H1 (cell line): ENCODE data around the gene ALK. TPM values are rescaled to one million over a fixed set of nuclear protein-coding genes. Genes with fewer than 3 reads are reported as not detected.

Experiments
- CTCF ChIA-PET: fragments of 300-600 bp; sonication (Branson Sonifier 250); formaldehyde crosslinking; loops from one replicate; lab custom pipeline; 2021; ENCODE audit not compliant: partially characterized antibody; lab: Charles Lee
- POLR2A ChIA-PET: fragments of 300-600 bp; sonication (Branson Sonifier 250); formaldehyde crosslinking; loops from one replicate; lab custom pipeline; 2021; ENCODE audit warnings: inconsistent platforms; ENCODE audit not compliant: partially characterized antibody; lab: Charles Lee
- DNase-seq, 2 experiments: peaks; one replicate each; pipeline versions ENCODE4 v3.0.0 to v3.0.0-alpha.2; 2010 to 2022; ENCODE audit warnings: low spot score in 2 of 2, low read depth in 1 of 2, mixed read lengths in 1 of 2
- FAIRE-seq: peaks from 2 replicates; lab custom pipeline; 2011; peaks lifted over from hg19 to GRCh38; lab: Jason Lieb, UNC
- H2AFZ ChIP-seq: 2 replicates; pipeline ENCODE4 v1.8.1; 2012; ENCODE audit warnings: low read length, inconsistent platforms
- H2AK5ac ChIP-seq: 2 replicates; pipeline ENCODE4 v1.6.1; 2013; ENCODE audit warnings: low read depth, low read length
- H2BK120ac ChIP-seq: replicated peaks from 2 replicates; pipeline ENCODE3; 2013; ENCODE audit warnings: low read depth, low read length, inconsistent platforms
- H2BK12ac ChIP-seq: 2 replicates; pipeline ENCODE4 v1.6.1; 2013; ENCODE audit warnings: low read depth, low read length
- H2BK15ac ChIP-seq: 2 replicates; pipeline ENCODE4 v1.6.1; 2013; ENCODE audit warnings: low read length
- H2BK20ac ChIP-seq: 2 replicates; pipeline ENCODE4 v1.6.1; 2013; ENCODE audit warnings: low read length
- H2BK5ac ChIP-seq: 2 replicates; pipeline ENCODE4 v1.6.1; 2013; ENCODE audit warnings: low read depth, low read length
- H3K14ac ChIP-seq: 2 replicates; pipeline ENCODE4 v1.6.1; 2013; ENCODE audit warnings: inconsistent platforms; ENCODE audit not compliant: insufficient read length
- H3K18ac ChIP-seq: 2 replicates; pipeline ENCODE4 v1.6.1; 2013; ENCODE audit warnings: low read length; ENCODE audit errors: extremely low read depth
- H3K23ac ChIP-seq: 2 replicates; pipeline ENCODE4 v1.6.1; 2013; ENCODE audit warnings: inconsistent platforms; ENCODE audit not compliant: insufficient read length
- H3K23me2 ChIP-seq: 2 replicates; pipeline ENCODE4 v1.6.1; 2013; ENCODE audit warnings: low read depth, low read length
- H3K27ac ChIP-seq: 2 replicates; pipeline ENCODE4 v1.6.1; 2011; ENCODE audit warnings: low read depth, low read length, inconsistent platforms
- H3K27me3 ChIP-seq, 4 experiments: replicated peaks in 1 of 4; 1 replicate in 1 of 4; 2 replicates in 3 of 4; pipeline versions ENCODE4 v1.6.1 to v1.8.1; 2011 to 2013; ENCODE audit warnings: low read length in 3 of 4, mild to moderate bottlenecking in 3 of 4, inconsistent platforms in 2 of 4, mixed read lengths in 2 of 4, moderate library complexity in 1 of 4; ENCODE audit not compliant: control insufficient read depth in 3 of 4, insufficient read depth in 3 of 4; ENCODE audit errors: extremely low read depth in 1 of 4
- H3K36me3 ChIP-seq, 4 experiments: 2 replicates each; pipeline versions ENCODE4 v1.6.1 to v1.8.1; 2011 to 2013; ENCODE audit warnings: mild to moderate bottlenecking in 4 of 4, low read length in 3 of 4, moderate library complexity in 2 of 4, control low read depth in 1 of 4, inconsistent platforms in 1 of 4; ENCODE audit not compliant: insufficient read depth in 4 of 4, control insufficient read depth in 2 of 4
- H3K4ac ChIP-seq: replicated peaks from 2 replicates; pipeline ENCODE3; 2013; ENCODE audit warnings: low read length, low read depth, mixed read lengths, inconsistent platforms; ENCODE audit not compliant: insufficient read length
- H3K4me1 ChIP-seq, 4 experiments: replicated peaks in 1 of 4; 1 replicate in 1 of 4; 2 replicates in 3 of 4; pipeline versions ENCODE4 v1.6.1 to v1.8.1; 2011 to 2013; ENCODE audit warnings: low read length in 3 of 4, inconsistent platforms in 2 of 4, mixed read lengths in 1 of 4; ENCODE audit not compliant: insufficient read depth in 4 of 4, control insufficient read depth in 3 of 4
- H3K4me2 ChIP-seq, 2 experiments: 2 replicates each; pipeline versions ENCODE4 v1.6.1 to v1.8.1; 2011 to 2013; ENCODE audit warnings: low read depth in 2 of 2, low read length in 2 of 2, control low read depth in 1 of 2, inconsistent platforms in 1 of 2, mild to moderate bottlenecking in 1 of 2; ENCODE audit not compliant: insufficient read depth in 1 of 2
- H3K4me3 ChIP-seq, 4 experiments: fragments of 200-600, 300-600 bp in 1 of 4; sonication (generic), shearing (Covaris generic), sonication (Bioruptor Twin) in 1 of 4; 2 replicates each; pipeline versions ENCODE4 v1.5.1 to v1.8.1; 2011 to 2016; ENCODE audit warnings: low read length in 4 of 4, low read depth in 3 of 4, control low read depth in 2 of 4, inconsistent platforms in 2 of 4, mild to moderate bottlenecking in 2 of 4, mixed read lengths in 1 of 4, moderate library complexity in 1 of 4; ENCODE audit not compliant: insufficient read depth in 2 of 4; ENCODE audit errors: extremely low read depth in 1 of 4
- H3K56ac ChIP-seq: replicated peaks from 2 replicates; pipeline ENCODE3; 2013; ENCODE audit warnings: low read depth, mild to moderate bottlenecking, mixed read lengths, low read length, inconsistent platforms; ENCODE audit not compliant: insufficient read length
- H3K79me1 ChIP-seq: 2 replicates; pipeline ENCODE4 v1.6.1; 2013; ENCODE audit warnings: low read depth, low read length, control low read depth
- H3K79me2 ChIP-seq, 2 experiments: 2 replicates each; pipeline versions ENCODE4 v1.6.1 to v1.8.1; 2012 to 2013; ENCODE audit warnings: low read length in 2 of 2, mild to moderate bottlenecking in 2 of 2, inconsistent platforms in 1 of 2; ENCODE audit not compliant: insufficient read depth in 2 of 2, control insufficient read depth in 1 of 2
- H3K9ac ChIP-seq, 4 experiments: replicated peaks in 1 of 4; 1 replicate in 1 of 4; 2 replicates in 3 of 4; pipeline versions ENCODE4 v1.6.1 to v1.8.1; 2011 to 2013; ENCODE audit warnings: low read depth in 3 of 4, low read length in 3 of 4, control low read depth in 2 of 4, mild to moderate bottlenecking in 2 of 4, moderate library complexity in 2 of 4, inconsistent platforms in 1 of 4; ENCODE audit errors: extremely low read depth in 1 of 4
- H3K9me3 ChIP-seq, 2 experiments: 2 replicates each; pipeline versions ENCODE4 v1.6.1 to v1.8.1; 2012 to 2013; ENCODE audit warnings: mild to moderate bottlenecking in 2 of 2, moderate library complexity in 2 of 2, control low read depth in 1 of 2, inconsistent platforms in 1 of 2, low read depth in 1 of 2, low read length in 1 of 2, mixed read lengths in 1 of 2; ENCODE audit not compliant: insufficient read depth in 2 of 2
- H4K20me1 ChIP-seq, 2 experiments: replicated peaks in 1 of 2; 2 replicates each; pipeline versions ENCODE3 to v1.8.1; 2011 to 2013; ENCODE audit warnings: inconsistent platforms in 2 of 2, low read length in 2 of 2, mild to moderate bottlenecking in 1 of 2; ENCODE audit not compliant: insufficient read depth in 2 of 2, control insufficient read depth in 1 of 2
- H4K5ac ChIP-seq: 2 replicates; pipeline ENCODE4 v1.6.1; 2013; ENCODE audit warnings: low read length, low read depth, mixed read lengths, inconsistent platforms; ENCODE audit not compliant: insufficient read length
- H4K8ac ChIP-seq: 2 replicates; pipeline ENCODE4 v1.8.0; 2013; ENCODE audit warnings: mild to moderate bottlenecking, moderate library complexity, low read length, inconsistent platforms; ENCODE audit not compliant: insufficient read depth; ENCODE audit errors: extremely low read depth
- H4K91ac ChIP-seq: replicated peaks from 2 replicates; pipeline ENCODE3; 2013; ENCODE audit warnings: low read length, mixed read lengths, inconsistent platforms; ENCODE audit not compliant: insufficient read length
- TAF7 ChIP-seq: optimal IDR thresholded peaks from 2 replicates; pipeline ENCODE3; 2011; ENCODE audit warnings: low read depth, mild to moderate bottlenecking, inconsistent platforms, low read length, moderate library complexity, borderline replicate concordance
- WGBS, 2 experiments: shearing (Covaris generic) in 1 of 2; methylation state at CpG; one replicate each; pipeline versions ENCODE4 v1.1.6 to v1.1.7; 2013 to 2015; ENCODE audit warnings: low lambda C conversion rate in 2 of 2, mixed read lengths in 2 of 2, inconsistent platforms in 1 of 2, low coverage in 1 of 2, missing lambda C conversion rate in 1 of 2; ENCODE audit not compliant: insufficient replicate concordance in 2 of 2, insufficient coverage in 1 of 2, insufficient read length in 1 of 2; ENCODE audit errors: extremely low coverage in 1 of 2, missing lambda C conversion rate in 1 of 2; 5-methylcytosine and 5-hydroxymethylcytosine counted together
- polyA plus RNA-seq, 7 experiments: library from polyadenylated mRNA; depleted of rRNA in 3 of 7; stranded (reverse) in 5 of 7; unstranded in 2 of 7; fragments of >200 nt in 5 of 7; fragments of 200-250 nt in 2 of 7; gene quantifications; 1 replicate in 5 of 7; 2 replicates in 1 of 7; 4 replicates in 1 of 7; pipeline versions ENCODE4 v1.2.1 to v1.2.3, GENCODE V29; 2011 to 2013; ENCODE audit warnings: missing spikeins in 2 of 7, mixed read lengths in 2 of 7
- total RNA-seq: library from RNA; stranded (reverse); fragmentation: NEBNext Ultra II Directional; extraction: Animal tissue kit (Norgen Biotek cat#: 25700); gene quantifications from 2 replicates; pipeline ENCODE4 v1.2.1, GENCODE V29; 2021
- TF ChIP-seq, protein P1 (sequence below): IDR thresholded peaks from 2 replicates; pipeline ENCODE4 v1.6.1; 2012; ENCODE audit warnings: low read length, inconsistent platforms

Gene ALK
- total and polyA plus RNA-seq, 2 of the 8 experiments (the other 6 are each of a cell fraction or from before 2014, with no cell fraction given) = 0.02 to 0.09 TPM

DNA sequence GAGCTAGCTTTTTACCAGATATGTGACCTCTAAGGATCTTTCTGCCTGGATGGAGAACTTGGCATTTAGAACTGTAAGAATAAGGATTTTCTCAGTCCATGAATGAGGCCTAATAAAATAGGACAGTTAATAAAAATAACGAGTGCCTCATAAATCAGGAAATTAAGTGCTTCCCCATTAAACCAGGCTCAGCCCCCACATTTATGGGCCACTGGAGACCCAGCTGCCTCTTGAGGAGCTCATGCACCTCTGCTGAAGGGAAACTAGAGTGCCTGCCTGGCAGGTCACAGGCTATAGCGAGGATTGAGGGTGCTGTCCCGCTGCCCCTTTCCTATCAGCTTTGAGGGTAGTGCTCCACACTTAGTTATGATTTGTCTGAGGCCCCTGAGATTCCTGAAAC lies 158.0 kb downstream of the ALK start:
- no peaks in the 10 kb centered on the region for H3K36me3 ChIP-seq
- ChIA-PET POLR2A (no interaction called here), CTCF (interaction anchor here (0.7 kb wide), 1 partner anchor 88 kb away, joined by 3 read pairs; no protein-coding TSS in a partner anchor)
- H2AFZ ChIP-seq = no peak overlapping the region
- H3K4ac ChIP-seq = no peak overlapping the region
- H3K4me2 ChIP-seq = no peak overlapping the region
- H4K20me1 ChIP-seq = no peaks in the 10 kb centered on the region
- no peak overlapping the region for H3K56ac ChIP-seq
- H3K9ac ChIP-seq = no peak overlapping the region
- no peak overlapping the region for H4K5ac ChIP-seq
- H3K27ac ChIP-seq = no peak overlapping the region
- no peak overlapping the region for H2BK12ac ChIP-seq
- no peak for FAIRE-seq
- WGBS, 2 experiments = 28% methylated on average over 3 of the region's 3 CpGs; no CpG with 5 or more reads in 1 of the 2 experiments
- H3K14ac ChIP-seq = no peak overlapping the region
- peaks cover 0 to 2% (median 0%) of the 10 kb centered on the region in 4 experiments; a peak in 3 of 7 replicates for H3K27me3 ChIP-seq
- no peak overlapping the region for H4K91ac ChIP-seq
- no peak overlapping the region for H2BK15ac ChIP-seq
- H2AK5ac ChIP-seq = no peak overlapping the region
- no peak overlapping the region for H3K4me3 ChIP-seq
- no peak overlapping the region for H3K18ac ChIP-seq
- H4K8ac ChIP-seq = no peak overlapping the region
- no peaks in the 10 kb centered on the region for H3K23me2 ChIP-seq
- H3K79me2 ChIP-seq = no peaks in the 10 kb centered on the region
- H2BK20ac ChIP-seq = no peak overlapping the region
- no peak overlapping the region for H2BK5ac ChIP-seq
- H2BK120ac ChIP-seq = no peak overlapping the region
- H3K9me3 ChIP-seq = no peaks in the 10 kb centered on the region
- DNase-seq = no peak
- H3K79me1 ChIP-seq = no peaks in the 10 kb centered on the region
- H3K4me1 ChIP-seq = no peaks in the 10 kb centered on the region
- H3K23ac ChIP-seq = no peak overlapping the region
- TF ChIP-seq, protein P1, sequence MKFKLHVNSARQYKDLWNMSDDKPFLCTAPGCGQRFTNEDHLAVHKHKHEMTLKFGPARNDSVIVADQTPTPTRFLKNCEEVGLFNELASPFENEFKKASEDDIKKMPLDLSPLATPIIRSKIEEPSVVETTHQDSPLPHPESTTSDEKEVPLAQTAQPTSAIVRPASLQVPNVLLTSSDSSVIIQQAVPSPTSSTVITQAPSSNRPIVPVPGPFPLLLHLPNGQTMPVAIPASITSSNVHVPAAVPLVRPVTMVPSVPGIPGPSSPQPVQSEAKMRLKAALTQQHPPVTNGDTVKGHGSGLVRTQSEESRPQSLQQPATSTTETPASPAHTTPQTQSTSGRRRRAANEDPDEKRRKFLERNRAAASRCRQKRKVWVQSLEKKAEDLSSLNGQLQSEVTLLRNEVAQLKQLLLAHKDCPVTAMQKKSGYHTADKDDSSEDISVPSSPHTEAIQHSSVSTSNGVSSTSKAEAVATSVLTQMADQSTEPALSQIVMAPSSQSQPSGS = no peak
- TF ChIP-seq TAF7 = no peak
